ENCODE data around the gene DSCAM.

DSCAM gene

DNA sequence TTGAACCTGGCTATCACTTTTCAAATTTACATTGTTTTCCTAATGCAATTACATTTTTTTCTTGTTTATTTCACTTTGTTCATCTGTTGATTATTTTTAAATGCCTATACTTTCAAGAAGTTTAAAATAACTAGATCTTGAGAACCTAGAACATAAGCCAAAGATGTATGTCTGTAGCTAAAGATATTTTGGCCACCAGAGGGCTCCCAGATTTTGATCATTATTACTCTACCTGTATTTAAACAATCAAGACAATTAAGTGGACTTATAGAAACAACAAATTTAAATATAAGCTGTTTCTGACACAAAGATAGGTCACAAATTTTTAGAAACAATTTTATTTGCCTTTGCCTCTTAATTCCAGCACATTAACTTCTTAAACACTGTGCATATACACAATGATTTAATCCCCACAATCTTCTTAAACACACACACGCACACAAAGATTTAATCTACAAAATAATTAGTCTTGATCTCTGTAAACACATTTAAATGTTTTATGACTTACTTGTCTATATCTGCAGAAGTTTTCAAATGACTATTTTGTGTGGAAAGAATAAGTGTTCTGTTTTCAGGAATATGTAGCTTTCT lies 380.0 kb downstream of the DSCAM start:
- no peaks in the 10 kb centered on the region for H3K9me3 ChIP-seq (ENCODE audit: insufficient read depth, low read length)
- no peaks in the 10 kb centered on the region for H3K9me2 ChIP-seq (replicated peaks; ENCODE audit: insufficient read depth, low read length)
- H3K9ac ChIP-seq (ENCODE audit: low read length) = no peak overlapping the region
- H3K4me2 ChIP-seq (ENCODE audit: low read depth, low read length, poor library complexity, severe bottlenecking) = no peak overlapping the region
- no peak overlapping the region for H2AFZ ChIP-seq (ENCODE audit: low read depth, low read length, severe bottlenecking)
- no peaks in the 10 kb centered on the region for H3K36me3 ChIP-seq (ENCODE audit: low read length)
- H4K20me1 ChIP-seq (ENCODE audit: low read depth, low read length) = no peaks in the 10 kb centered on the region
- no peaks in the 10 kb centered on the region for H3K27me3 ChIP-seq (ENCODE audit: low read length)
- H3K27ac ChIP-seq (ENCODE audit: low read depth, low read length) = no peak overlapping the region
- no peak overlapping the region for H3K4me3 ChIP-seq (ENCODE audit: insufficient read depth, low read length, poor library complexity, severe bottlenecking)
- H3K79me2 ChIP-seq (ENCODE audit: insufficient read depth, low read length) = no peaks in the 10 kb centered on the region
- no peaks in the 10 kb centered on the region for H3F3A ChIP-seq (ENCODE audit: insufficient read depth)
- TF ChIP-seq, protein P1, sequence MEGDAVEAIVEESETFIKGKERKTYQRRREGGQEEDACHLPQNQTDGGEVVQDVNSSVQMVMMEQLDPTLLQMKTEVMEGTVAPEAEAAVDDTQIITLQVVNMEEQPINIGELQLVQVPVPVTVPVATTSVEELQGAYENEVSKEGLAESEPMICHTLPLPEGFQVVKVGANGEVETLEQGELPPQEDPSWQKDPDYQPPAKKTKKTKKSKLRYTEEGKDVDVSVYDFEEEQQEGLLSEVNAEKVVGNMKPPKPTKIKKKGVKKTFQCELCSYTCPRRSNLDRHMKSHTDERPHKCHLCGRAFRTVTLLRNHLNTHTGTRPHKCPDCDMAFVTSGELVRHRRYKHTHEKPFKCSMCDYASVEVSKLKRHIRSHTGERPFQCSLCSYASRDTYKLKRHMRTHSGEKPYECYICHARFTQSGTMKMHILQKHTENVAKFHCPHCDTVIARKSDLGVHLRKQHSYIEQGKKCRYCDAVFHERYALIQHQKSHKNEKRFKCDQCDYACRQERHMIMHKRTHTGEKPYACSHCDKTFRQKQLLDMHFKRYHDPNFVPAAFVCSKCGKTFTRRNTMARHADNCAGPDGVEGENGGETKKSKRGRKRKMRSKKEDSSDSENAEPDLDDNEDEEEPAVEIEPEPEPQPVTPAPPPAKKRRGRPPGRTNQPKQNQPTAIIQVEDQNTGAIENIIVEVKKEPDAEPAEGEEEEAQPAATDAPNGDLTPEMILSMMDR (IDR thresholded peaks at IDR 0.05; ENCODE audit: insufficient read depth, low read length, poor library complexity, severe bottlenecking) = peak; percentile 35
- no peak for TF ChIP-seq EZH2phosphoT487 (conservative IDR thresholded peaks at IDR 0.05; ENCODE audit: low read length)

DNA sequence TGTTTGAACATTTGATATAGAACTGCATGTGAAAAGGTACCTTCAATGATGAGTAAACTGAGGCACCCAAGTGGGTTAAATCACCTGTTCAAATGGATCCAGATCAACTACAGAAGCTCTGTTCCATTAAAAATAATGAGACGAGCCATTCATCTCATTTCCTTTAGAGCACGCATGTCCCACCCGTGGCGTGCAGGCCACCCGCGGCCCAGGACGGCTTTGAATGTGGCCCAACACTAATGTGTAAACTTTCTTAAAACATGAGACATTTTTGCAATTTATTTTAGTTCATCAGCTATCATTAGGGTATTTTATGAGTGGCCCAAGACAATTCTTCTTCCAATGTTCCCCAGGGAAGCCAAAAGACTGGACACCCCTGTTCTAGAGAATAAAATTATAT lies 381.6 kb downstream of the DSCAM start:
- no peak overlapping the region for H2AFZ ChIP-seq (ENCODE audit: low read depth, low read length, severe bottlenecking)
- H3K27ac ChIP-seq (ENCODE audit: low read depth, low read length) = no peak overlapping the region
- no peaks in the 10 kb centered on the region for H3K9me3 ChIP-seq (ENCODE audit: insufficient read depth, low read length)
- no peaks in the 10 kb centered on the region for H4K20me1 ChIP-seq (ENCODE audit: low read depth, low read length)
- TF ChIP-seq EZH2phosphoT487 (conservative IDR thresholded peaks at IDR 0.05; ENCODE audit: low read length) = no peak
- no peaks in the 10 kb centered on the region for H3F3A ChIP-seq (ENCODE audit: insufficient read depth)
- no peaks in the 10 kb centered on the region for H3K79me2 ChIP-seq (ENCODE audit: insufficient read depth, low read length)
- no peaks in the 10 kb centered on the region for H3K27me3 ChIP-seq (ENCODE audit: low read length)
- no peaks in the 10 kb centered on the region for H3K9me2 ChIP-seq (replicated peaks; ENCODE audit: insufficient read depth, low read length)
- H3K36me3 ChIP-seq (ENCODE audit: low read length) = no peaks in the 10 kb centered on the region
- no peak overlapping the region for H3K4me2 ChIP-seq (ENCODE audit: low read depth, low read length, poor library complexity, severe bottlenecking)
- no peak overlapping the region for H3K4me3 ChIP-seq (ENCODE audit: insufficient read depth, low read length, poor library complexity, severe bottlenecking)
- no peak overlapping the region for H3K9ac ChIP-seq (ENCODE audit: low read length)

DNA sequence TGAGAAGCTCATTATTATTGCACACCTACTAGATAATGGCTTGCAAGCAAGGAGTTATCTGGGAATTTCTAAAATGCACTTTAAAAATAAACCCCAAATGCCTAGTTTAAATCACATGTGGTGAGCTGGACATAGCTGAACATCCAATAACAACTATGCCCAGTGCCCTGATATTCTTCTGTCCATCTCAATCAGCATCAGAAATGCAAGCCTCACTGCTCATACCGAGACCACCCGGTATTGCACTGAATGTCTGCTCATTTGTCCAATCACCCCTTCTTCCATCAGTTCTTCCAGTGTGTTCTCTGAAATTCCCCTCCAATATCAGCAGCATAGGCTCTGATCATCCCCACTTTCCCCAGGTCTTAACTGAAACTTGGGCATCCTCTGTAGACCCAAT lies 383.8 kb downstream of the DSCAM start:
- no peaks in the 10 kb centered on the region for H3K27me3 ChIP-seq (ENCODE audit: low read length)
- no peak overlapping the region for H3K27ac ChIP-seq (ENCODE audit: low read depth, low read length)
- no peak overlapping the region for H3K9ac ChIP-seq (ENCODE audit: low read length)
- no peaks in the 10 kb centered on the region for H3K9me3 ChIP-seq (ENCODE audit: insufficient read depth, low read length)
- no peak overlapping the region for H3K4me3 ChIP-seq (ENCODE audit: insufficient read depth, low read length, poor library complexity, severe bottlenecking)
- TF ChIP-seq, protein P1 (IDR thresholded peaks at IDR 0.05; ENCODE audit: insufficient read depth, low read length, poor library complexity, severe bottlenecking) = no peak
- no peak for TF ChIP-seq EZH2phosphoT487 (conservative IDR thresholded peaks at IDR 0.05; ENCODE audit: low read length)
- H4K20me1 ChIP-seq (ENCODE audit: low read depth, low read length) = no peaks in the 10 kb centered on the region
- H3K9me2 ChIP-seq (replicated peaks; ENCODE audit: insufficient read depth, low read length) = no peaks in the 10 kb centered on the region
- H3K36me3 ChIP-seq (ENCODE audit: low read length) = no peaks in the 10 kb centered on the region
- no peak overlapping the region for H2AFZ ChIP-seq (ENCODE audit: low read depth, low read length, severe bottlenecking)
- H3F3A ChIP-seq (ENCODE audit: insufficient read depth) = no peaks in the 10 kb centered on the region
- H3K4me2 ChIP-seq (ENCODE audit: low read depth, low read length, poor library complexity, severe bottlenecking) = no peak overlapping the region
- H3K79me2 ChIP-seq (ENCODE audit: insufficient read depth, low read length) = no peaks in the 10 kb centered on the region

DNA sequence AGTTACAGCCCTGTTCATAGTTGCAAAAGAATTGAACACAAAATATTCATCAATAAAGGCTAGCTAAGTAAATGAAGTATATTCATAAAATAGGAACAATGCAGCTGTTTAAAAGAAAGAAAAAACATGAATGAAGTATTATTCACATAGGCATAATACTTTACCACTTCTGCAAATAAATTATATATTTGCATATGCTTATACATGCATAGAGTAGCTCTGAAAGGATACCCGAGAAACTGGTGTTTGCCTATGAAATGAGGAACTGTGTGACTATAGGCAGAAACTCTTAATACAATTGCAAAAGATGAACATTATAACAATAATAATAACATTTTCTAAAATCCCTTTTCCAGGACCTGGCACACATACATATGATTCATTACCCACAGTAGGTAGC lies 385.9 kb downstream of the DSCAM start:
- Histone ChIP-seq H3F3A (ENCODE audit: insufficient read depth) (no peaks in the 10 kb centered on the region), H2AFZ (ENCODE audit: low read depth, low read length, severe bottlenecking) (no peak overlapping the region), H3K9ac (ENCODE audit: low read length) (no peak overlapping the region), H4K20me1 (ENCODE audit: low read depth, low read length) (no peaks in the 10 kb centered on the region), H3K4me2 (ENCODE audit: low read depth, low read length, poor library complexity, severe bottlenecking) (no peak overlapping the region), H3K27ac (ENCODE audit: low read depth, low read length) (no peak overlapping the region), H3K36me3 (ENCODE audit: low read length) (no peaks in the 10 kb centered on the region), H3K9me3 (ENCODE audit: insufficient read depth, low read length) (no peaks in the 10 kb centered on the region), H3K9me2 (replicated peaks; ENCODE audit: insufficient read depth, low read length) (no peaks in the 10 kb centered on the region), H3K4me3 (ENCODE audit: insufficient read depth, low read length, poor library complexity, severe bottlenecking) (no peak overlapping the region), H3K27me3 (ENCODE audit: low read length) (no peaks in the 10 kb centered on the region), H3K79me2 (ENCODE audit: insufficient read depth, low read length) (no peaks in the 10 kb centered on the region)
- no peak for TF ChIP-seq EZH2phosphoT487 (conservative IDR thresholded peaks at IDR 0.05; ENCODE audit: low read length)
- TF ChIP-seq, protein P1 (IDR thresholded peaks at IDR 0.05; ENCODE audit: insufficient read depth, low read length, poor library complexity, severe bottlenecking) = no peak

Data from SU-DHL-6 (cell line).